Measurements from ENCODE around the gene PAX7.

DNA sequence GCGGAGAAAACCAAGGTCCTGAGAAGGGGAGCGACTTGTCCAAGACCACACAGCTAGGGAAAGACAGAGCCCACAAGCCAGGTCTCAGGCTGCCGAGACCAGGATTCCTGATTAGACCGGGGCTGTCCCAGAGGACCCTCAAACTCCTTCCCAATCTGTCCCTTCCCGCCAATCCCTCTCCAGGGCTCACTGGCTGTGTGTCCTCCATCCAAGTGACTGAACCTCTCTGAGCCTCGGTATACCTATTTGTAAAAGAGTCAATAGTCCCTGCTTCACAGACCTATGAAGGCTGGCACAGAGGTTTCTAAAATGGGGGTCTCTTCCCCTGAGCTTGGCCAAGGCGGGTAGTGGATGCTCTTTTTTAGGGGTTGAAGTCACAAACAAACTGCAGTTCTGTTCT lies 56.6 kb downstream of the PAX7 start:
- TF ChIP-seq JUN (CRISPR knock-in tag; IDR thresholded peaks at IDR 0.05): no peak
- TF ChIP-seq, protein P1, sequence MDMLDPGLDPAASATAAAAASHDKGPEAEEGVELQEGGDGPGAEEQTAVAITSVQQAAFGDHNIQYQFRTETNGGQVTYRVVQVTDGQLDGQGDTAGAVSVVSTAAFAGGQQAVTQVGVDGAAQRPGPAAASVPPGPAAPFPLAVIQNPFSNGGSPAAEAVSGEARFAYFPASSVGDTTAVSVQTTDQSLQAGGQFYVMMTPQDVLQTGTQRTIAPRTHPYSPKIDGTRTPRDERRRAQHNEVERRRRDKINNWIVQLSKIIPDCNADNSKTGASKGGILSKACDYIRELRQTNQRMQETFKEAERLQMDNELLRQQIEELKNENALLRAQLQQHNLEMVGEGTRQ (CRISPR knock-in tag; IDR thresholded peaks at IDR 0.05): no peak
- TF ChIP-seq, protein P2, sequence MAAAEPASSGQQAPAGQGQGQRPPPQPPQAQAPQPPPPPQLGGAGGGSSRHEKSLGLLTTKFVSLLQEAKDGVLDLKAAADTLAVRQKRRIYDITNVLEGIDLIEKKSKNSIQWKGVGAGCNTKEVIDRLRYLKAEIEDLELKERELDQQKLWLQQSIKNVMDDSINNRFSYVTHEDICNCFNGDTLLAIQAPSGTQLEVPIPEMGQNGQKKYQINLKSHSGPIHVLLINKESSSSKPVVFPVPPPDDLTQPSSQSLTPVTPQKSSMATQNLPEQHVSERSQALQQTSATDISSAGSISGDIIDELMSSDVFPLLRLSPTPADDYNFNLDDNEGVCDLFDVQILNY (CRISPR knock-in tag; IDR thresholded peaks at IDR 0.05): no peak
- TF ChIP-seq, protein P3, sequence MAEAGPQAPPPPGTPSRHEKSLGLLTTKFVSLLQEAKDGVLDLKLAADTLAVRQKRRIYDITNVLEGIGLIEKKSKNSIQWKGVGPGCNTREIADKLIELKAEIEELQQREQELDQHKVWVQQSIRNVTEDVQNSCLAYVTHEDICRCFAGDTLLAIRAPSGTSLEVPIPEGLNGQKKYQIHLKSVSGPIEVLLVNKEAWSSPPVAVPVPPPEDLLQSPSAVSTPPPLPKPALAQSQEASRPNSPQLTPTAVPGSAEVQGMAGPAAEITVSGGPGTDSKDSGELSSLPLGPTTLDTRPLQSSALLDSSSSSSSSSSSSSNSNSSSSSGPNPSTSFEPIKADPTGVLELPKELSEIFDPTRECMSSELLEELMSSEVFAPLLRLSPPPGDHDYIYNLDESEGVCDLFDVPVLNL (CRISPR knock-in tag; IDR thresholded peaks at IDR 0.05; ENCODE audit: borderline replicate concordance, low read depth): no peak
- TF ChIP-seq, protein P4, sequence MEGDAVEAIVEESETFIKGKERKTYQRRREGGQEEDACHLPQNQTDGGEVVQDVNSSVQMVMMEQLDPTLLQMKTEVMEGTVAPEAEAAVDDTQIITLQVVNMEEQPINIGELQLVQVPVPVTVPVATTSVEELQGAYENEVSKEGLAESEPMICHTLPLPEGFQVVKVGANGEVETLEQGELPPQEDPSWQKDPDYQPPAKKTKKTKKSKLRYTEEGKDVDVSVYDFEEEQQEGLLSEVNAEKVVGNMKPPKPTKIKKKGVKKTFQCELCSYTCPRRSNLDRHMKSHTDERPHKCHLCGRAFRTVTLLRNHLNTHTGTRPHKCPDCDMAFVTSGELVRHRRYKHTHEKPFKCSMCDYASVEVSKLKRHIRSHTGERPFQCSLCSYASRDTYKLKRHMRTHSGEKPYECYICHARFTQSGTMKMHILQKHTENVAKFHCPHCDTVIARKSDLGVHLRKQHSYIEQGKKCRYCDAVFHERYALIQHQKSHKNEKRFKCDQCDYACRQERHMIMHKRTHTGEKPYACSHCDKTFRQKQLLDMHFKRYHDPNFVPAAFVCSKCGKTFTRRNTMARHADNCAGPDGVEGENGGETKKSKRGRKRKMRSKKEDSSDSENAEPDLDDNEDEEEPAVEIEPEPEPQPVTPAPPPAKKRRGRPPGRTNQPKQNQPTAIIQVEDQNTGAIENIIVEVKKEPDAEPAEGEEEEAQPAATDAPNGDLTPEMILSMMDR (IDR thresholded peaks at IDR 0.05): no peak
- TF ChIP-seq, protein P5, sequence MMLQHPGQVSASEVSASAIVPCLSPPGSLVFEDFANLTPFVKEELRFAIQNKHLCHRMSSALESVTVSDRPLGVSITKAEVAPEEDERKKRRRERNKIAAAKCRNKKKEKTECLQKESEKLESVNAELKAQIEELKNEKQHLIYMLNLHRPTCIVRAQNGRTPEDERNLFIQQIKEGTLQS (CRISPR knock-in tag; conservative IDR thresholded peaks at IDR 0.05): no peak
- TF ChIP-seq ZNF219 (CRISPR knock-in tag; IDR thresholded peaks at IDR 0.05; ENCODE audit: borderline replicate concordance): no peak
- TF ChIP-seq, protein P6, sequence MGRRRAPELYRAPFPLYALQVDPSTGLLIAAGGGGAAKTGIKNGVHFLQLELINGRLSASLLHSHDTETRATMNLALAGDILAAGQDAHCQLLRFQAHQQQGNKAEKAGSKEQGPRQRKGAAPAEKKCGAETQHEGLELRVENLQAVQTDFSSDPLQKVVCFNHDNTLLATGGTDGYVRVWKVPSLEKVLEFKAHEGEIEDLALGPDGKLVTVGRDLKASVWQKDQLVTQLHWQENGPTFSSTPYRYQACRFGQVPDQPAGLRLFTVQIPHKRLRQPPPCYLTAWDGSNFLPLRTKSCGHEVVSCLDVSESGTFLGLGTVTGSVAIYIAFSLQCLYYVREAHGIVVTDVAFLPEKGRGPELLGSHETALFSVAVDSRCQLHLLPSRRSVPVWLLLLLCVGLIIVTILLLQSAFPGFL (CRISPR knock-in tag; IDR thresholded peaks at IDR 0.05; ENCODE audit: borderline replicate concordance): no peak
- no peak for TF ChIP-seq NFYB (CRISPR knock-in tag; conservative IDR thresholded peaks at IDR 0.05; ENCODE audit: low read depth)
- TF ChIP-seq MYBL2 (CRISPR knock-in tag; IDR thresholded peaks at IDR 0.05): no peak
